ENCODE results near the gene ANKRD33B.
"Not testable (repeated sequence)": the region's sequence is repeated elsewhere in the genome, so short reads cannot be mapped to it uniquely, and the experiment has no call there.

The ANKRD33B gene

DNA sequence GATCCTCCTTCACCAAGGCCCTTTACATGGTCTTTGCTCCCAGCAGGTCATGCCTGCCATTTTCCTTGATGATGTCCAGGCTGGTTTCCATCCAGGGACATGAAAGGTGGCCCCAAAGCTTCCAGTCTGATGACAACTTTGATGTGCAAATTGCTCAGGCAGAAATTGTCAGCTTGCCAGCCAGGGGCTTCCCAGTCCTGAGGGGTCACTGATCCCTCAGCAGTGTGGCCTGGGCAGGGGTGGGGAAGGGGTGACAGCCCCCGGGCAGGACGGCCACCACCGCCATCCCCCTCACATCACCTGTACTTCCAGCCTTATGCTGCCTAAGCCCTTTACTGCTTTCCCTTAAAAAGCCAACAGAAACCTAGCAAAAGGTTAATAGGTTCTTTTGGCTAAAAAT, 96.3 kb downstream of the ANKRD33B start:
- no peak for DNase-seq

- DNase-seq, result no peak
Measured at GRCh38 chr5:10660720-10661387, 97.0 kb downstream of the ANKRD33B start.

GRCh38 chr5:10661401-10661800, 97.5 kb downstream of the ANKRD33B start:
- no peak for DNase-seq

GRCh38 chr5:10662083-10662482, 98.2 kb downstream of the ANKRD33B start:
- no peak for DNase-seq

DNA sequence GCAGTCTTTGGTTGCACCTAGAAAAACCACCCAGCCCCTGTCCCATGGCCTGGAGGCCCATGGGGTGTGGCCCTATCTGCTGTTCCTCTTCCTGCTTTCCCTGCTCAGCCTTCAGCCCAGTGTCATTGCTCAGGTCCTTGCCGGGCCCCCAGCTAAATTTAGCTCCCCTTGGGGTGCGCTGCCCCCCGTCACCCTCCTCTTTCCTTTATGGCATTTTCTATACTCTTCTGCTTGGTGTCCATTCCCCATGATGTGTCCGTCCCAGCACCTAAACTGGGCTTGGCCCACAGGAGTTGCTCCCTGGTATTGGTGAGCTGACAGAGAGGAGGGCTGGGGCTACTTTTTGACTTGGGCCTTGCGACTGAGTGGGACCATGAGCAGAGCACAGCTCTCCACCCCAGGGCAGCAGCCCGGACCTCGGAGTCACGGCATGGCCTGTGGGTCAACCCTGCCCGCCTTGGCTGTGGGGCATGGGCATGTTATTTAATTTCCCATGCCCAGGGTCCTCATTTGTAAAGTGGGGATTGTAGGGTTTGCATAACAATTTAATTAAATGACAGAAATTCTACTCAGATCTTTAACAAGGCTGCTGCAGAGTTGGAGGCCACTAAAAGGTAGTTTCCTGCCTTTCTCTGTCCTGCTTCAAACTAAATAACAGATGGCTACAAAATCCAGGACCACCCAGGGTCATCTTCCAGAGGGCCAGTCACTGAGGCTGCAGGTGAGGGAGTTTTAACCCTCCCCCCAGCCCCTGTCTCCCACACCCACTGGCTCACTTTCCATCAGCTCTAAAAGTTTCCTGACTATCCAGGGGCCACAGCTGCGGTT, 99.0 kb downstream of the ANKRD33B start:
- no peak for DNase-seq

DNA sequence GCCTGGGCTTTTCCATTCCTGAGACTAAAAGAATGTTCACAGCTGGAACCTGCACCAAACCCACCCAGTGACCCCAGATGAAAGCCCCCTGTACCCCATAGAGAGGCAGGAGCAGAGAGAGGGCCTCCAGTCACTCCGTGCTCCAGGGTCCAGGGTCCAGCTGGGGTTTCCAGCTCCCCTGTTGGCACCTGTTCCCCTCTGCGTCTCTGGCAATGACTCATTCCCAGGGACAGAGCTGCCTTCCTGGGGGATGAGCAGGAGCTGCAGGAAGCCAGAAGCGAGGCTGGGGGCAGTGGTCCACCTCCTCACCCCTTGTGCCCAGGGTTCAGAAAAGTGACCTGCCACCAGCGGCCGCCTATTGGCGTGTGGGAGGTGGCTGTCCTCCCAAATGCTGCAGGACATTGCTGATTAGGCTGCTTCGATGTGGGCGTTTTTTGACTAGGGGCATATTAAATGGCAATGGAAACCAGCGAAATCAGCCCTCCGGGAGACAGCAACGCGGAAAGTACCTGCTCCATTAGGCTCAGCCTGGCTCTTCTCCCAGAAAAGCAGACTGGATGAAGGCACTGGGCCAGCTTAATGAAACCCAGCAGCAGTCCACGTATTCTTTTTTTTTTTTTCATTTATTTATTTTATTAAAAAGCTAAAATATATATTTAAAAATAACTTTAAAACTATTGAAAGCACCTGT, 99.8 kb downstream of the ANKRD33B start:
- DNase-seq, result no peak

- not testable (repeated sequence) for DNase-seq
Measured at GRCh38 chr5:10664180-10664769, 100.4 kb downstream of the ANKRD33B start.

- DNase-seq, result no peak
Measured at GRCh38 chr5:10665799-10666198, 101.9 kb downstream of the ANKRD33B start.

- DNase-seq, result no peak
Measured at GRCh38 chr5:10666531-10667299, 102.8 kb downstream of the ANKRD33B start.

- DNase-seq, result no peak
Measured at GRCh38 chr5:10667431-10668057, 103.7 kb downstream of the ANKRD33B start.

- no peak for DNase-seq
Measured at GRCh38 chr5:10668697-10669096, 104.8 kb downstream of the ANKRD33B start.

DNA sequence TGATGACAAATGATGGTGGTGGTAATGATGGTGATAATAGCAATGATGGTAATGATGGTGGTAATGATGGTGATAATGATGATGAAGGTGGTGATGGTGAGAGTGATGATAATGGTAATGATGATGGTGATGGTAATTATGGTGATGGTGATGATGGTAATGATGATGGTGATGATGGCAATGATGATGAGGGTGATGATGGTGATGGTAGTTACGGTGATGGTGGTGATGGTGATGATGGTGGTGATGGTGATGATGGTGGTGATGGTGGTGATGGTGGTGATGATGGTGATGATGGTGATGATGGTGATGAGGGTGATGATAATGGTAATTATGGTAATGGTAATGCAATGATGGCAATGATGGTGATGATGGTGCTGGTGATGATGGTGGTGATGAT, 106.1 kb downstream of the ANKRD33B start:
- no peak for DNase-seq

DNA sequence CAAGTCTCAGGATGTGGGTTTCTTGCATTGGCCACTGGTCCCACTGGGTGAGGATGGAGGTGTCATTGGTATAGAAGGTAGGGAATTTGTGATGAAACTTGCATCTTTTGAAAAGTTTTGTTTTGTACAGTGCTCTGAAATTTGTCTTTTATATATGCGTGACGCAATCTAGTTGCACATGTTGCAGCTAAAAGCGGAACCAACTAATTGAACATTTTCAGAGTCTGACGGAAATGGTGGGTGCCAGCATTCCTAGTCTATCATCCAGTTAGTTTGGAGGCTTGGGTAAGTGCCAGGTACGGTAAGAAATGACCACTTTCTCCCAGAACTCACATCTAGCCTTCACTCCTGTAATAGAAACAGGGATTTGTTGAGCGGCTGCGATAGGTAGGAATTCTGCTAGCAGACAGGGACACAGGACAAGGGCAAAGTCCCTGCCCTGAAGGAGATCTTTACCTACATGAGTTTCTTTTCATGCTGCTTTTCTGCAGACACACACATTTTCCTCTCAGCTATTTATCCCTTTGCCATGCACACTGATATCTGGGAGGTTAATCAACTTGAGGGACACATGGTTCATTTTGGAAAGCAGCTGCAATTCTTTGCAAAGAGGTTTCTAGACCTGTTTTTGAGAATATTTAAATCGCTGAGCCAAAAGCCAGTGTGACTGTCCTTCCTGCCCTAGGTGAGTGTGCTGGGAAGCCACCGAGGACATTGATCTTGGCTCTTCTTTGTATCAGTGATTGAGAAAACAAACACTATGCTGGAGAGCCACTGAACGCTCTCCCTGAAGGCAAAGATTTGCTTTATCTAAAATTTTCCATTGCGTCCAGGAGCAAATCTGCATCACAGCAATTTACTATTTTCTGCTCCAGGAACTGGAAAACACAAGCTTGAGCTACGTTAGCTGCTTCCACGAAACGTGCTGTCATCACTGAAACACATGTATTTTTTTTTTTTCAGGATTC, 107.5 kb downstream of the ANKRD33B start:
- no peak for DNase-seq

GRCh38 chr5:10672146-10673016, 108.5 kb downstream of the ANKRD33B start:
- no peak for DNase-seq

DNA sequence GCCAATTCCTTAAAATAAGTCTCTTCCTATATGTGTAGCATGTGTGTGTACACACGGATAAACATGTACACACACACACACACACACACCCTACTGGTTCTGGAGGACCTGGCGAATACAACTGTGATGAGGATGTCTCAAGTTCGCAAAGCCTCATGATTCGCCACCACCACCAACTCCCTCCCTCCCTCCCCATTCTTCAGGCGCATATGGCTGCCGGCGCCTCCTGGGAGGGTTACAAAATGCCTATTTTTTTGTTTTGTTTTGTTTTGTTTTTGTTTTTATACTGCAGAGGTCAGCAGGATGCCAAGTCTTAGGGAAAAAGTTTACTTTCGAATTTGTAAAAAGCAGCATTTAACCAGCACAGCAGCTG, 109.1 kb downstream of the ANKRD33B start:
- no peak for DNase-seq

- DNase-seq, result no peak
Measured at GRCh38 chr5:10673407-10673806, 109.5 kb downstream of the ANKRD33B start.

- DNase-seq, result no peak
Measured at GRCh38 chr5:10674096-10674495, 110.2 kb downstream of the ANKRD33B start.

GRCh38 chr5:10674582-10674981, 110.7 kb downstream of the ANKRD33B start:
- no peak for DNase-seq

- no peak for DNase-seq
Measured at GRCh38 chr5:10675177-10675700, 111.4 kb downstream of the ANKRD33B start.
